A549 (cell line): ENCODE results near the gene CIRBP. TPM values are rescaled to one million over a fixed set of nuclear protein-coding genes. Genes with fewer than 3 reads are reported as not detected.

Experiments used
- ATAC-seq, 2 experiments: fragments of 200-7000 bp in 1 of 2; fragments of >200 bp in 1 of 2; cut with Nextera tagmentation in 1 of 2; cut with Tn5 transposase in 1 of 2; 3 replicates each; pipeline versions ENCODE4 v1.8.0 to v1.9.1; 2018 to 2020; ENCODE audit warnings: mild to moderate bottlenecking in 1 of 2, moderate library complexity in 1 of 2
- CTCF ChIA-PET: fragments of 300-600 bp; sonication (Branson Sonifier 250); formaldehyde crosslinking; extraction: SDS; loops from one replicate; lab custom pipeline; 2021; ENCODE audit warnings: antibody characterized with exemption, inconsistent platforms; lab: Yijun Ruan, JAX
- POLR2A ChIA-PET: fragments of 350-600 bp; formaldehyde crosslinking; extraction: SDS; loops from one replicate; lab custom pipeline; 2021; ENCODE audit warnings: antibody characterized with exemption, inconsistent platforms; lab: Yijun Ruan, JAX
- DNase-seq, 2 experiments: peaks; one replicate each; pipeline versions ENCODE4 v3.0.0 to v3.0.0-alpha.2; 2011 to 2016; ENCODE audit warnings: low read depth in 1 of 2, low spot score in 1 of 2
- FAIRE-seq: peaks from 2 replicates; lab custom pipeline; 2011; peaks lifted over from hg19 to GRCh38; lab: Jason Lieb, UNC
- H3K27ac ChIP-seq, 2 experiments: fragments of >200 bp; sonication (Bioruptor Twin); formaldehyde crosslinking; 3 replicates each; pipeline ENCODE4 v1.5.1; 2016 to 2017
- H3K4me1 ChIP-seq: fragments of >200 bp; sonication (Bioruptor Twin); formaldehyde crosslinking; 3 replicates; pipeline ENCODE4 v1.6.1; 2016
- H3K4me2 ChIP-seq: fragments of >200 bp; sonication (Bioruptor Twin); formaldehyde crosslinking; 3 replicates; pipeline ENCODE4 v1.6.1; 2016
- H3K4me3 ChIP-seq: fragments of >200 bp; sonication (Bioruptor Twin); formaldehyde crosslinking; 3 replicates; pipeline ENCODE4 v1.5.1; 2016
- H3K9me3 ChIP-seq: fragments of >200 bp; sonication (Bioruptor Twin); formaldehyde crosslinking; 3 replicates; pipeline ENCODE4 v1.6.1; 2016
- ATOH8 ChIP-seq: fragments of 250-450 bp; sonication (Bioruptor Pico); IDR thresholded peaks from 2 replicates; pipeline ENCODE4 v1.5.0; 2020; ENCODE audit warnings: low read depth, mild to moderate bottlenecking, moderate library complexity
- BCL3 ChIP-seq: fragments of >200 bp; sonication (Bioruptor Twin); formaldehyde crosslinking; IDR thresholded peaks from 3 replicates; pipeline ENCODE4 v1.6.1; 2016
- BHLHE40 ChIP-seq: IDR thresholded peaks from 2 replicates; pipeline ENCODE4 v1.6.1; 2012; ENCODE audit warnings: low read depth, low read length, inconsistent platforms
- CBX2 ChIP-seq: fragments of 200-600 bp; sonication (generic); IDR thresholded peaks from 2 replicates; pipeline ENCODE4 v1.6.1; 2016; ENCODE audit warnings: low read depth, mild to moderate bottlenecking, borderline replicate concordance
- ELK1 ChIP-seq: fragments of 150-350 bp; IDR thresholded peaks from 2 replicates; pipeline ENCODE4 v1.6.1; 2014; ENCODE audit warnings: low read depth, mild to moderate bottlenecking, low read length
- ESRRA ChIP-seq: fragments of 150-350 bp; IDR thresholded peaks from 2 replicates; pipeline ENCODE4 v1.6.1; 2014; ENCODE audit warnings: mild to moderate bottlenecking, low read length, borderline replicate concordance
- FOSL2 ChIP-seq, 2 experiments: fragments of 450-650 bp in 1 of 2; fragments of >200 bp in 1 of 2; sonication (Bioruptor Twin) in 1 of 2; formaldehyde crosslinking; IDR thresholded peaks; 2 replicates each; pipeline versions ENCODE4 v1.5.0 to v1.6.1; 2016 to 2020; ENCODE audit warnings: mild to moderate bottlenecking in 1 of 2, moderate library complexity in 1 of 2
- GATA3 ChIP-seq: IDR thresholded peaks from 2 replicates; pipeline ENCODE4 v1.6.1; 2012; ENCODE audit warnings: borderline replicate concordance
- HEYL ChIP-seq: fragments of 250-450 bp; sonication (Bioruptor Pico); IDR thresholded peaks from 2 replicates; pipeline ENCODE4 v1.8.0; 2021; ENCODE audit warnings: mild to moderate bottlenecking, moderate library complexity
- HOXB5 ChIP-seq: fragments of 250-450 bp; sonication (Bioruptor Pico); IDR thresholded peaks from 2 replicates; pipeline ENCODE4 v1.5.0; 2020; ENCODE audit warnings: mild to moderate bottlenecking, moderate library complexity
- JUN ChIP-seq, 2 experiments: fragments of >200 bp; sonication (Bioruptor Twin); formaldehyde crosslinking; IDR thresholded peaks; 2 replicates in 1 of 2; 3 replicates in 1 of 2; pipeline ENCODE4 v1.6.1; 2016 to 2017
- MAX ChIP-seq: IDR thresholded peaks from 2 replicates; pipeline ENCODE4 v1.6.1; 2012
- MYC ChIP-seq: IDR thresholded peaks from 2 replicates; pipeline ENCODE4 v1.6.1; 2012; ENCODE audit warnings: mild to moderate bottlenecking, inconsistent platforms, low read length, improper control_type of control experiment, borderline replicate concordance
- NPAS2 ChIP-seq: fragments of 250-450 bp; sonication (Bioruptor Pico); IDR thresholded peaks from 2 replicates; pipeline ENCODE4 v1.8.0; 2022; ENCODE audit warnings: mild to moderate bottlenecking, moderate library complexity, borderline replicate concordance
- PBX3 ChIP-seq: IDR thresholded peaks from 2 replicates; pipeline ENCODE4 v1.6.1; 2012
- POLR2A ChIP-seq: IDR thresholded peaks from 2 replicates; pipeline ENCODE4 v1.6.1; 2012; ENCODE audit warnings: mild to moderate bottlenecking, low read length
- RAD21 ChIP-seq, 2 experiments: fragments of >200 bp in 1 of 2; sonication (Bioruptor Twin) in 1 of 2; formaldehyde crosslinking in 1 of 2; IDR thresholded peaks in 1 of 2; conservative IDR thresholded peaks in 1 of 2; 2 replicates in 1 of 2; 3 replicates in 1 of 2; pipeline ENCODE4 v1.6.1; 2012 to 2018; ENCODE audit warnings: inconsistent platforms in 1 of 2
- RARB ChIP-seq: fragments of 250-450 bp; sonication (Bioruptor Pico); IDR thresholded peaks from 2 replicates; pipeline ENCODE4 v1.8.0; 2021; ENCODE audit warnings: mild to moderate bottlenecking, moderate library complexity
- RFX5 ChIP-seq: fragments of 450-650 bp; IDR thresholded peaks from 2 replicates; pipeline ENCODE4 v1.7.1; 2014; ENCODE audit warnings: antibody characterized with exemption, mild to moderate bottlenecking, moderate library complexity
- SMC3 ChIP-seq: fragments of >200 bp; sonication (Bioruptor Twin); formaldehyde crosslinking; IDR thresholded peaks from 3 replicates; pipeline ENCODE4 v1.6.1; 2018; ENCODE audit warnings: inconsistent platforms
- TP53 ChIP-seq: fragments of 250-450 bp; sonication (Bioruptor Pico); IDR thresholded peaks from 2 replicates; pipeline ENCODE4 v1.5.0; 2021; ENCODE audit warnings: mild to moderate bottlenecking, moderate library complexity
- USF2 ChIP-seq: fragments of 450-650 bp; IDR thresholded peaks from 2 replicates; pipeline ENCODE4 v1.6.1; 2014; ENCODE audit warnings: antibody characterized with exemption
- ZC3H11A ChIP-seq: fragments of 450-650 bp; IDR thresholded peaks from 2 replicates; pipeline ENCODE4 v1.6.1; 2014; ENCODE audit warnings: antibody characterized with exemption, mild to moderate bottlenecking
- ZFP36 ChIP-seq: fragments of 450-650 bp; IDR thresholded peaks from 2 replicates; pipeline ENCODE4 v1.6.1; 2014; ENCODE audit warnings: borderline replicate concordance; ENCODE audit not compliant: partially characterized antibody
- WGBS: methylation state at CpG from one replicate; pipeline ENCODE4 v1.1.6; 2017; ENCODE audit errors: missing lambda C conversion rate; 5-methylcytosine and 5-hydroxymethylcytosine counted together
- polyA plus RNA-seq, 4 experiments: library from polyadenylated mRNA; depleted of rRNA in 3 of 4; stranded (reverse); fragments of >200 nt; fragmentation: RNase III in 1 of 4; extraction: RNeasy Plus Mini Kit Qiagen cat#74134 plus additional on column Dnase treatment in 1 of 4; gene quantifications; 2 replicates in 3 of 4; 3 replicates in 1 of 4; pipeline ENCODE4 v1.2.3, GENCODE V29; 2011 to 2017

Gene CIRBP
- polyA plus RNA-seq, 2 of the 4 experiments (the other 2 are of a cell fraction): 151 to 178 TPM

GRCh38 chr19:1275260-1275975 lies 6.3 kb downstream of the CIRBP start, which contains the start of gene FAM174C:
TSS of gene FAM174C (plus strand) at chr19:1275530. CDS start at chr19:1275550, 20 bp downstream.
- WGBS: 0% methylated on average over 20 of the region's 98 CpGs
- CTCF ChIA-PET: interaction anchor here (0.9 to 5.3 kb wide), 3 partner anchors 9 to 170 kb away, joined by 3 to 39 read pairs (median 3); no protein-coding TSS in a partner anchor
- TF ChIP-seq JUN (IDR thresholded peaks at IDR 0.05) (peak; percentile 98 to 99), CBX2 (no peak), ESRRA (no peak), ZFP36 (no peak), ELK1 (no peak), FOSL2 (IDR thresholded peaks at IDR 0.05) (no peak), FOSL2 (CRISPR knock-in tag; IDR thresholded peaks at IDR 0.05) (peak; percentile 33; the same call in 1 of the 2 replicates), MAX (peak; percentile 70), POLR2A (peak; percentile 85), BHLHE40 (peak; percentile 56), GATA3 (peak; percentile 40; the same call in 1 of the 2 replicates), HOXB5 (CRISPR knock-in tag) (0 out of 2 replicates have a peak, but pooled peaks have one; percentile 60), RARB (CRISPR knock-in tag) (no peak), RAD21 (conservative IDR thresholded peaks at IDR 0.05 in 1 of 2, IDR thresholded peaks at IDR 0.05 in 1 of 2) (no peak), USF2 (peak; percentile 99), HEYL (CRISPR knock-in tag) (no peak), SMC3 (no peak), TP53 (CRISPR knock-in tag) (0 out of 2 replicates have a peak, but pooled peaks have one; percentile 23), PBX3 (peak; percentile 87), MYC (peak; percentile 69; the same call in 1 of the 2 replicates), RFX5 (no peak), BCL3 (peak; percentile 86; the same call in 2 of the 3 replicates), NPAS2 (CRISPR knock-in tag) (0 out of 2 replicates have a peak, but pooled peaks have one; percentile 35), ZC3H11A (no peak), ATOH8 (CRISPR knock-in tag) (0 out of 2 replicates have a peak, but pooled peaks have one; percentile 65)
- H3K27ac ChIP-seq: peak within 1 kb of the TSS; percentile 96 to 100
- POLR2A ChIA-PET: interaction anchor here (0.6 to 1.0 kb wide), 13 partner anchors 9 to 215 kb away, joined by 3 to 13 read pairs (median 3); partner anchors contain the start of gene REEP6
- no peak for FAIRE-seq
- DNase-seq: peak; percentile 81 to 97
- H3K4me3 ChIP-seq: peak within 1 kb of the TSS; percentile 80
- H3K4me1 ChIP-seq: peaks cover 43% of the 10 kb centered on the region
- peak within 1 kb of the TSS; percentile 99 for H3K4me2 ChIP-seq
- H3K9me3 ChIP-seq: no peaks in the 10 kb centered on the region
- peak; percentile 78 to 79 for ATAC-seq
